HL-60/S4 treated with retinoic acid at 250 ng/mL for 4 days and 3 days (cell line): ENCODE results near the gene GPR35.

Experiments
- in situ Hi-C: fragments of 300-500 bp; cut with MboI; formaldehyde crosslinking; loops from 2 replicates; pipeline ENCODE4 v1.7.0; 2022; ENCODE audit warnings: low sequenced_read_pairs

GPR35 gene, protein sequence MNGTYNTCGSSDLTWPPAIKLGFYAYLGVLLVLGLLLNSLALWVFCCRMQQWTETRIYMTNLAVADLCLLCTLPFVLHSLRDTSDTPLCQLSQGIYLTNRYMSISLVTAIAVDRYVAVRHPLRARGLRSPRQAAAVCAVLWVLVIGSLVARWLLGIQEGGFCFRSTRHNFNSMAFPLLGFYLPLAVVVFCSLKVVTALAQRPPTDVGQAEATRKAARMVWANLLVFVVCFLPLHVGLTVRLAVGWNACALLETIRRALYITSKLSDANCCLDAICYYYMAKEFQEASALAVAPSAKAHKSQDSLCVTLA

DNA sequence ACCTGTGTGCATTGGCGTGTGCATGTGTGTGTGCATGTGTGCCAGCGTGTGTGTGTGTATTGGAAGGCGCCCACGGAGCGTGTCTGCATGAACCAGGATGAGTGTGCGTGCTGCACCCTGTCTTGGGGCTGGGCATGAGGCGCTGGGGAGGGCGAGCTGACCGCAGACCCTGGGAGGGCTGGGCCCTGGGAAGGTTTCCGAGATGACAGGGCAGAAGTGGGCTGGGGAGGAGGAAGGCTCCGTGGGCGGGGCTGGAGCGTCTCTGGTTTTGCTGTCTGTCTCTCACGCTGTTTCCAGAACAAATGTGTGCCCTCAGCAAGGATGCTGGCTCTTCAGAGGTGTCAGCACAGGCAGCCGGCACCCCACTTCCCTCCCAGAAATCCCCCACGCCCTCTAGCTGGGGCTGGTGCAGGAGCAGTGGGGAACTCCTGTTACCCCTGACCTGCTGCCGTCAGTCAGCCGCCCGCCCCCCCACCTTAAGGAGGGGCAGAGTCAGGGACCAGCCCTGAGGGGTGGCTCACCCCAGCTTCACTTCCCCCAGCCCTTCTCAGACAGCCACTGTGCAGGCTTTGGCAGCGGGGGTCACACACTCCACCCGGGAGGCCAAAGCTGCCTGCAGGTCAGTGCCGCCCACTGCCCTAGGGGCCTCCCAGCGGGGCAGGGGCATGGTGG lies at the start of gene GPR35:
TSS of gene GPR35 (plus strand) at position 531 of the 672 bp plus-strand sequence. CDS start 4,473 bp downstream, outside the sequence.
- in situ Hi-C loops, result no loop called here

- in situ Hi-C loops, result no loop called here
Observed at GRCh38 chr2:240576036-240576435, 49.2 kb upstream of the GPR35 start.

DNA sequence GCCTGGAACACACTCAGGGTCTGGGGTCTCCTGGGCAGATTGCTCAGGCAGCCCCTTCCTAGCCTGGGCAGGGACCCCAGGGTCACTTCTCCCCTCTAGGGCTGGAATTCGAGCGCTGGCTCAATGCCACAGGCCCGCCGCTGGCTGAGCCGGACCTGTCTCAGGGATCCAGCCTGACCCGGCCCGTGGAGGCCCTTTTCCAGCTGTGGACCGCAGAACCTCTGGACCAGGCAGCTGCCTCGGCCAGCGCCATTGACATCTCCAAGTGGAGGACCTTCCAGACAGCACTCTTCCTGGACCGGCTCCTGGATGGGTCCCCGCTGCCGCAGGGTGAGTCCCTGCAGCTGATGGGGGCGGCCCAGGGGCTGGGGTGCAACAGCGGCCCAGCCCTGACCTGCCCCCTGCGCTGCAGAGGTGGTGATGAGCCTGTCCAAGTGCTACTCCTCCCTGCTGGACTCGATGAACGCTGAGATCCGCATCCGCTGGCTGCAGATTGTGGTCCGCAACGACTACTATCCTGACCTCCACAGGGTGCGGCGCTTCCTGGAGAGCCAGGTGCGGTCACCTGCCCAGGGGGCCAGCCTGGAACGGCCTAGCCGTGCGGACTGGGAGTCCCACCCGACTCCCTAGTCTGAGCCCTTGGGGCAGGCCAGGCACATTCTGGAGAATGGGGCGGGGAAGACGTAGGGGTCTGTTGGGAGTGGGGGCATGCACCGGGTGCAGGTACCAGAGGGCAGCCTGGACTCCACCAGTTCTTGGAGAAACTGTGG lies 48.7 kb upstream of the GPR35 start:
- in situ Hi-C loops, result no loop called here

GRCh38 chr2:240577281-240578109 lies 47.8 kb upstream of the GPR35 start:
- in situ Hi-C loops, result no loop called here

GRCh38 chr2:240578110-240578450 lies 47.2 kb upstream of the GPR35 start:
- in situ Hi-C loops, result no loop called here

DNA sequence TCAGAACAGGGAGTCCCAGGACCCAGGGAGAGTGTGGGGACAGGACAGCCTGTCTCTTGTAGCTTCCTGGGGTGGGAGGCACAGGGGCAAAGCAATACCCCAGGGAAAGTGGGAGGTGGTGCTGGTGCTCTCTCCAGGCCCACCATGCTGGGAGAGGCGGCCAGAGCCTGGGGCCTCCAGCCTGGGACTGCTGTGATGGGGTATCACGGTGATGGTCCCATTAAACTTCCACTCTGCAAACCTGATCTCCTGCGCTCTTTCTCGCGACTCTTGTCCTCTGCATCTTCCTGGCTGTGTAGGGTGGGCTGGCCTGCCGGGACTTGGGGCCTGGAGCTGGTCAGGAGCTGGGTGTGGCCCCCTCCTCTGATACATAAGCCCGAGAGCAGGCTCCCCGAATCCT lies 46.8 kb upstream of the GPR35 start:
- in situ Hi-C loops, result no loop called here

GRCh38 chr2:240579071-240579762 lies 46.1 kb upstream of the GPR35 start:
- in situ Hi-C loops, result no loop called here

GRCh38 chr2:240579771-240580614 lies 45.3 kb upstream of the GPR35 start:
- in situ Hi-C loops, result no loop called here

DNA sequence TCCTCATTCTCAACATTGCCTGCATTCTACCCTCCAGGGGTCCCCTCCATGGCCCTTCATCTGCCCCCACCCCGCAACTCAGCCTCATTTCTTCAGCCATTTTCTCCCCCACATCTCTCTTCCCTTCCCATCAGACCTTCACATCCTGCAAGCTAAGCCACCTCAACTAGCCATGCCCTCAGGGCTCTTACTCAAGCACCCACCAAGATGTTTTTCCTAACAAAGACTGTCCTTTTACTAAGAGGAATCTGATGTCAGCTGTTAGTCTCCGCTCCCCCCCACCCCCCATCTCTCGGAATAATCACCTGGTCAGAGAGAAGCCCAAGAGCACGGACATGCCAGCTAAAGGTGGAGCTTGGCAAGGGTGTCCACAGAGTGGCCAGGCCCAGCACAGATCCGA lies 43.5 kb upstream of the GPR35 start:
- in situ Hi-C loops, result no loop called here

DNA sequence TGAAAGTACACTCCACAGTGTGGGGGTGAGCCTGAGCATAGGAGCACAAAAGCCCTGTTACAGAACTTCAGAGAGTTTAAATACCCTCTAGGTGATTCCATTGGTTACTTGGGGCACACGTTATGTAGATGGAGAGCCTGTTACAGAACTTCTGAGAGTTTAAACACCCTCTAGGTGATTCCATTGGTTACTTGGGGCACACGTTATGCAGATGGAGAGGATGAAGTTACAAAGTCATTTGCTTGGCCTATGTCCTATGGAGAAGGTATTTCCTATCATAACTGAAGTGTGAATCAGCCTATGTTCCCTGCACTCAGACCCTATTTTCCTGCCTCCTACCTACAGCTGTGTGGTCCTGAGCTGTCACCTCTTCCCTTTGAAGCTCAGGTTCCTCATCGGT lies 42.5 kb upstream of the GPR35 start:
- in situ Hi-C loops, result no loop called here

DNA sequence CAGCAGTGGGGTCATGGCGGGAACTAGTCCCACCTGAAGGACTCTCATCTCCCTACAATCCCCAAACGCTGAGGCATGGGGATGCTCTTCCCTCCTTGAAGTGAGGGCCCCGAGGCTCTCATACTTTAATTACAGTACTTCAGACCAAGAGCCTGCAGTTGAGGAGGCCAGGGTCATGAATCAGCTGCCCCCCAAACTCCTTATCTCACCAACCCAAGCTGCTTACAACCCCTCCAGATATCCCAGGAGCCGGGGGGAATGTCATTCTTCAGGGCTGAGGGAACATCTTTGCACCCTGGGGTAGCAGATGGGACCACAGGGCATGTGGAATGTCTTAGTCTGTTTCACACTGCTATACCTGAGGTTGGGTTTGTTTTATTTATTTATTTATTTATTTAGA lies 41.5 kb upstream of the GPR35 start:
- in situ Hi-C loops, result no loop called here

DNA sequence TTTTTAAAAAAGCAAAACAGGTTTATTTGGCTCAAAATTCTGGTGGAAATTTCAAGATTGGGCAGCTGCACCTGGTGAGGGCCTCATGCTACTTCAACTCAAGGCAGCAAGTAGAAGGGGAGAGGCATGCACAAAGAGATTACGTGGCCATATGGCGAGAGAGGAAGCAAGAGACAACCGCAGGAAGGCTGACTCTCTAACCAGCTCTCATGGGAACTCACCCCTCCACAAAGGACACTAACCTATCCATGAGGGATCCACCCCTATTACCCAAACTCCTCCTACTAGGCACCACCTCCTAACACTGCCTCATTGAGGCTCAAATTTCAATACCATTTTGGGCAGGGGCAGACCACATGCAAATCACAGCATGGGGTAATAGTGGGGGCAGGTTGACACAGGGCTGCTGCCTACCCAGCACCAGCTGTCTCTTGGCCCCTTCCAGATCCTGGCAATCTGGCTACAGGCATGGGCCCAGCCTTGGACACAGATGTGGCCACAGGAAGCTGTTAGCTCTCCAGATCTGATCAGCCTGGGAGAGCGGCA lies 40.7 kb upstream of the GPR35 start:
- in situ Hi-C loops, result no loop called here

- in situ Hi-C loops, result no loop called here
Observed at GRCh38 chr2:240585101-240585500, 40.2 kb upstream of the GPR35 start.

DNA sequence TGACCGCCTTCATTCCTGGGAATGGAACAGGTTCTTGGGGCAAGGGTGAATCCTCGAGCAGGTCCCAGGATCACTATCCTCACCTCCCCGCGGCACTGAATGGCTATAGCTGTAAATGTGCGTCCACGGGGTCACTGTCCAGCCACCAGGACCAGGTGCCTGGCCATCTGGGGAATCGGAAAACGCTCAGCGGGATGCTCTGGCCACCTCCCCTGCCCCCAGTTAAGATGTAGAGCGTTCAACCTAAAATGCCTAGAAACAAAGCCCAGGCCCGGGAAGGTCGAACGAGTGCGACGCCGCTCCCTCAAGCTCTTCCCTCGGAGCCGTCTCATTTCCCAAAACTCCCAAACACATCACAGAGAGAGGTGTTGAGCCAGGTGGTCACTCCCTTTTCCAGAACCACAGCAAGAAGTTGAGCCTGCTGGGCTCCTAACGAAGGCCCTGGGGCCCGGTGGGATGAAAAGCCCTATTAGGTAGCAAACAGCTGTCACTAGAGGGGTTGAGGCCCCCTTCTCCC lies 39.5 kb upstream of the GPR35 start:
- in situ Hi-C loops, result no loop called here

GRCh38 chr2:240586198-240586918 lies 38.9 kb upstream of the GPR35 start, which contains the start of gene CAPN10:
Gene CAPN10 (plus strand): TSS chr2:240586734. CDS start chr2:240586912, 178 bp downstream.
- in situ Hi-C loops, result no loop called here

DNA sequence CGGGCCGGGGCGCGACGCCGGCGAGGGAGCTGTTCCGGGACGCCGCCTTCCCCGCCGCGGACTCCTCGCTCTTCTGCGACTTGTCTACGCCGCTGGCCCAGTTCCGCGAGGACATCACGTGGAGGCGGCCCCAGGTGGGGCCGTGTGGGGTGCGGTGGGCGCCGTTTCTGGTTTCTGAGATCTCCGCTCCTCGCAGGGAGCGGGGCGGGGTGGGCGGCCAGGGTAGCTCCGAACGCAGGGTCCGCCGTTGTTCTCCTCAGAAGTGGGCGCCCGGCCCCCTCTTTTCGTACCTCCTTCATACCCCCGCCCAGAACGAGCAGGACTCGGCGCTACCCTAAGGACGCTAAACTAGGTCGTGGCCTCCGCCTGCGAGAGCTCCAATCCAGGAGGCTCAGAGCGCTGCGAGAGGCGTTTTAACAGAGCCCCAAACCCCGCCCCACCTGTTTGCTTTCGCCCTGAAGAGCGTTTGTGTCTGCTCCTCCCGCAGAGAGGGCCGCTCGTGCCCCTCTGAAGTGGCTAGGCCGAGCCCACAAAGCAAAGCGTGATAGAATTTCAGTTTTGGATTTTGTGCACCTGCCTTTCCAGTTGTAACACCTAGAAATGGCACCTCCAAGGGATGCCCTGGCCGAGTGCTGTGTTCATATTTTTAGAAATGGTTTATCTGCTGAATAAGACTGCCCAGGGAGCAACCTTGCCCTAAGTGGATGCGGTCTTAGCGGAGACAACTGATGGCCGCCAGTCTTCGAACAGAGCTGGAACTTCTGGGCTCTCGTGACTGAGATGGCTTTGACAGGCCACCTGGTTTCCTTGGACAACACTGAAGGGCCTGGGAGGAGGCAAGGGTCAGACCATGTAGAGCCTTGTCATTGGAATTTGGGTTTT lies 38.1 kb upstream of the GPR35 start:
- in situ Hi-C loops, result no loop called here

DNA sequence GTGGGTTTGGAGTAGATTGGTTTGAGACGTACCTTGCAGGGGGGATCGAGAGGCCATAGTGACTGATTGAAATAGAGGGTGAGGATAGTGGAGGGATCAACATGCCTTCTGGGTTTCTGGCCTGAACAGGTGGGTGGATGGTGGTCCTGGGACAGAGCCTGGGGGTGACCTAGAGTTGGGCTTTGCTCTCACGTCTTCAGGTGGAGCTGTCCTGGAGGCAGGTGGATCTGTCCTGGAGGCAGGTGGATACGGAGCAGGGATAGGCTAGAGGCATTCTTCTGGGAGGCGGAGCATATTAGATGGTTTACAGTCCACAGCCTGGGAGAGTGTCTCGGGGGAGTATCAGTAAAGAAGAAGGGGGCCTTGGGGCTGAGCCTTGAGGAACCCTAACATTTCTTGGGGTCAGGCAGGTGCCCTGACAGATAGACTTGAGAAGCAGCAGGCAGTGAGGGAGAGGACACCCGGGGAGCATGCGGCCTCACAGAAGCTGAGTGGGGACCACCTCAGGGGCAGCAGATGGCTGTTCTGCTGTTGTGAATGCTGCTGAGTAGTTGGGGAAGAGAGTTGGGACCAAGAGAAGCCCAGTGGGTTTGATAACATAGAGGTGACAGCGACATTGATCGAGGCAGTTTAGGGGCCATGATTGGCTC lies 37.1 kb upstream of the GPR35 start:
- in situ Hi-C loops, result no loop called here
